Stimulated activated CD8-positive, alpha-beta memory T cell treated with anti-CD3 and anti-CD28 coated beads, Interleukin-15, amount 100 ng/mL, for 48 hours (primary cell): ENCODE data around the gene MYBPC2.

Experiments used
- DNase-seq, 2 donors: peaks; one replicate each; pipeline ENCODE4 v3.0.0-alpha.2; 2020; ENCODE audit warnings: low read depth in 2 of 2

MYBPC2 gene

DNA sequence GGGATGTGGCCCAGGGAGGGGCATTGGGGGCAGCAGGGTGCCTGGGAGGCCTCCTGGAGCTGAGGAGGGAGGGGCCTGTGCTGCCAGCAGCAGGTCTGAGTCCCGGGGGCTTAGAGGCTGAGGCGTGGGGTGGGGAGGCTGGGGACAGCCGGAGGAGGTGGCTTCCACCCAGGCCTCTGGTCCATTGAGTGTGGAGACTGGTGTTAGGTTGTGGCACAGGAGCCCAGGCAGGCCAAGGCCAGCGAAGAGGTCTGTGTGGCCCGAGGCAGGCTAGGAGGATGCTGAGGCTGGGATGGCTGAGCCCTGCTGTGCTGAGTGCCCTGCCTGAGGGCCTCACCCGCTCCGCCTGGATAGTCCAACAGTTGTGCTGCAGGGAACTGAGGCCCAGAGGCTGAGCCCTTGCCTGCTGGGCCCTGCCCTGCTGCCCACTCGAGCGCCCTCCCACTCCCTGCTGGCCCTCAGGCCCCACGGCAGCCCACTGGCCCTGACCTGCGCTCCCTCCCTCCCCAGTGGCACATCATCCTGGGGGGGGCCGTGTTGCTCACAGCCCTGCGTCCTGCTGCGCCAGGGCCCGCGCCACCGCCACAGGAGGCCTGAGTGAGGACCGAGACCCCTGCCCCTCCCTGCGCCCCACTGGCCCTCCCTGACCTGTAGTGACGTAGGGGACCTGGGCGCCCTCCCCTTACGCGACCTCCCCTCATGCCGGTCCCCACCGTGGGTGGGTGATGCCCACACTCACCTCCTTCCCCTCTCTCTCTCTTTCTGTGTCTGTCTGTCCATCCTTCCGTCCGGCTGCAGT, 48.9 kb downstream of the MYBPC2 start:
- no peak for DNase-seq

DNA sequence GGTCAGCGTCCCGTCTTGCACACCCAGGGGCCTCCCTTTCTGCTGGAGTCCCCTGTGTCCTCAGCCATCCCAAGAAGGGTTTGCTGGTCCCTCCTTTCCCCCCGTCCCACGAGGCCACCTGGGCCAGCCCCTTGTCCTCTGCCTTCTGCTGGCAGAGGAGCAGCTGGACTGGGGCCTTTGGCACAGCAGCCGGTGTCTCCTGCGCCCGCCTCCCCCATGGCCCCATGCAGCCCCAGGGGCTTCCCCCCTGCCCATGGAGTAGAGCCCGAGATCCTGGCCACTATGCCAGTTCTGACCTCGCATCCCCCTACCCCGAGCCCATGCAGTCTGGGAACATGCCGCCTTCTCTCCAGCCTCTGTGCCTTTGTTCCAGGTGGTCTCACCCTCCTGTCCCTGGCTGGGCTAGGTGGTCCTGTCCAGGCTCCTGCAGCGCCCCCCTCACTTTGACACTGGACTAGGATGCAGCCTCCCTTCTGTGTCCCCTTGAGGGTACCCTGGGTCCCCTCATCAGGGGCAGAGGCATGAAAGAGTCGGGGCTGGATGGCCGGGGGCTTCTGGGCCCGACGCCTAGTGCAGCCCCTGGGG, 49.7 kb downstream of the MYBPC2 start:
- DNase-seq, result no peak

GRCh38 chr19:50482916-50483315, 50.2 kb downstream of the MYBPC2 start:
- no peak for DNase-seq

GRCh38 chr19:50485284-50485955, 52.7 kb downstream of the MYBPC2 start:
- DNase-seq, result no peak

- peak in 1 of 2 donors; percentile 58 for DNase-seq
Measured at GRCh38 chr19:50486823-50487515, 54.3 kb downstream of the MYBPC2 start.

GRCh38 chr19:50488389-50489194, 55.9 kb downstream of the MYBPC2 start:
- no peak for DNase-seq

GRCh38 chr19:50489461-50490011, 56.8 kb downstream of the MYBPC2 start:
- DNase-seq, result no peak

DNA sequence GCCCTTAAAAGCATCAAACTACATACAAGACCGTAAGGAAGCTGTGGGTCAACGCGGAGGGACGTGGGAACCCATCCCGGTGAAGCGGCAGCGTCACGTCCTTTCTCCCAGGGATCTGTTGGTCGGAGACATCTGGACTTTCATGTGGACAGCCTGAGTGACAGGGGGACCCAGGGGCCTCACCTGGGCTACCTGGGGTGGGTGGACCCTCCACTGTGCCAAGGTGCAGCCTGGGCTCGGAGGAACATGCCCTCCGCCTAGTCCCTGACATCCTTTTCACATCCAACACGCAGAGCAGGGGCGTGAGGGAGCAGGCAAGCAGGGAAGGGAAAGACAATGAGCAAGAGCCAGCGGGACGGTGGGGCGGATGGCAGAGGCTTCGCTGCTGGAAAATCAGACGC, 57.7 kb downstream of the MYBPC2 start:
- DNase-seq, result no peak

DNA sequence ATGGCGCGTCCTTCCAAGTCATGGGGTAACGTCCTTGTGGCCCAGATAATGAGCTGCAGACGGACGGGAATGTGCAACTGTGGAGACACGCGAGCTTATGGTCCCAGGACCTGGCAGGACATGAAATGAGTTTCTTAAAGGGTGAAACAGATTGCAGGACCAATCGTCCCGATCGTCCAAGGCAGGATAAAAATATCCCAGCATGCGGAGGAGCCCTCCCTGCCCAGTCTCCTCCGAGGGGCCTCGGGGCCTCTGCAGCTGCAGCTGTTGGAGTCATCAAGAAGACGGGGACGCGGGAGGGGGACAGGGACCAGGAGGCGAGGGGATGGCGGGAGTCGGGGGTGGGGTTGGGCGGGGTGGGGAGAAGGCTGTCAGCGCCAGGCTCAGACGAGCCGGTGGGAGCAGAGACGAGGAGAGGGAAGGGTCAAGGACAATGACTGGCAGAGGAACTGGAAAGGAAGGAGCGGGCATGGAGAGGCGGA, 58.3 kb downstream of the MYBPC2 start:
- DNase-seq, result no peak

DNA sequence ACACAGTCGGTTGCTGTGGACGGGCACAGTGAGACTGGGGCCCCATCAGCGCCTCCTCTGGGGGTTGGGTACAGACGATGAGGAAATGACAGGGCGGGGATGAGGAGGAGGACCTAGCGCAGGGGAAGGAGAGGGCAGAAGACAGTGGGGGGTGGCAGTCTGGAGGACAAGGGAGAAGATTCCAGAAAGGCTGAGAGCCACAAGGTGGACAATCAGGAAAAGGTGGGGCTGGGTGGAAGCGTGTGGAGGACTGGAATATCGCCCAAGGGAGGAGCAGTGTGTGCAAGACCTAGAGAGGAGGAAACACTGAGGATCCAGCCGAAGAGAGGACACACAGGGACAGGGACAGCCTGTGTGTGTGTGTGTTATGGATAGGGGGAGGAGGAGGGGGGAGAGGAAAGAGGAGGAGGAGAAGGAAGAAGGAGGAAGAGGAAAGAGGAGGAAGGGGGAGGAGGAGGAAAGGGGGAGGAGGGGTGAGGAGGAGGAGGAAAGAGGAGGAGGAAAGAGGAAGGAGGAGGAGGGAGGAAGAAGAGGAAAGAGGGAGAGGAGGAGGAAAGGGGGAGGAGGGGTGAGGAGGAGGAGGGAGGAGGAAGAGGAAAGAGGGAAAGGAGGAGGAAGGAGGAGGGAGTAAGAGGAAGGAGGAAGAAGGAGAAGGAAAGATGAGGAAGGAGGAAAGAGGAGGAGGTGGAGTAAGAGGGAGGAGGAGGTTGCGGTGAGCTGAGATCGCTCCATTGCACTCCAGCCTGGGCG, 59.8 kb downstream of the MYBPC2 start:
- DNase-seq, result peak in 1 of 2 donors; percentile 15

DNA sequence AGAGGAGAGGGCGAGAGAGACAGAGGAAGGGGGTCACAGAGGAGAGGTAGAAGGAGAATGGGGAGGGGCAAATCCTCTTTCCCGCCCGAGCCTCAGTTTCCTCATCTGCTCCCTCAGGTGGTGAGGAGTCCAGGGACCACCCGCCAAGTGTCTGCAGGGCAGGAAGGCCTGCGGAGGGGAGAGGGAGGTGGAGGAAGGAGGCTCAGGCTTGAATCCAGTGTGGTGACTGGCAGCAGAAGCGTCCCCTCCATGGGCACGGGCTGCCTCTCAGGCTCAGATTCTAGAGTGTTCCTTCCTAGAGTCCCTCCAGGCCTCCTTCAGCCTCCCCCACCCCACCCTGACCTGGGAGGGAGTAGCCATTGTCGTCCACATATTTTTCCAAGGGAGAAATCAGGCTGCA, 60.5 kb downstream of the MYBPC2 start:
- no peak for DNase-seq

DNA sequence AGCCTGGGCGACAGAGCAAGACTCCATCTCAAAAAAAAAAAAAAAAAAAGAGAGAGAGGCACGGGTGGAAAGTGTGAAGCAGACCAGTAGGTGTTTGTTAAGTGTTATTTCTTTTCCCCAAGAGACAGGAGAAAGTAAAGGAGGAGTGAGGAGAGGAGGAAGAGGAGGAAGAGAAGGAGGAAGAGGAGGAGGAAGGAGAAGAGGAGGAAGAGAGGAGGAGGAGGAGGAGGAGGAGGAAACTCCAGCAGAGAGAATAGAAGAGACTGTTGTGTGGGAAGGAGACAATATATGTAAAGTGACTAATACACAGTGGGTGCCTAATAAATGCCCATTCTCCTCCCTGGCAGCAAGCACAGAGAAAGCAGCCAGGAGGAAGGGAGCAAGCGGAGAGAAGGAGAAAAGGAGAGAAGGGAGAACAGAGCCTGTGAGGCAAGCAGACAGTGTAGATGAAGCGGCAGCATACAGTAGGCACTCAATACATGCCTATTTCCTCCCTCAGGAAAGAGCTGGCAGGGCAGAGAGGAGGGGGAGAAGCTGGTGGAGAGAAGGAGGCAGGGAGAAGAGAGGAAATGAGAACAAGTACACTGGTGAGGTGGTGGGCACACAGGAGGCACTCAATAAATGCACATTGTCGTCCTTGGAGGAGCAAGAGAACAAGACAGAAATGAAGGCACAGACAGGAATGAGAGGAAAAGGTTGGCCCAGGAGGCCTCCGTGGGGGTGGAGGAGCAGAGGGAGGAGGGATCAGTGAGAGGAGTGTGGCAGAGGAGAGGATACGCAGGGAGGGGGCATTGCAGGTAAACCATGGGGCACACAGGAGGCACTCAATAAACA, 61.7 kb downstream of the MYBPC2 start:
- DNase-seq, result no peak

DNA sequence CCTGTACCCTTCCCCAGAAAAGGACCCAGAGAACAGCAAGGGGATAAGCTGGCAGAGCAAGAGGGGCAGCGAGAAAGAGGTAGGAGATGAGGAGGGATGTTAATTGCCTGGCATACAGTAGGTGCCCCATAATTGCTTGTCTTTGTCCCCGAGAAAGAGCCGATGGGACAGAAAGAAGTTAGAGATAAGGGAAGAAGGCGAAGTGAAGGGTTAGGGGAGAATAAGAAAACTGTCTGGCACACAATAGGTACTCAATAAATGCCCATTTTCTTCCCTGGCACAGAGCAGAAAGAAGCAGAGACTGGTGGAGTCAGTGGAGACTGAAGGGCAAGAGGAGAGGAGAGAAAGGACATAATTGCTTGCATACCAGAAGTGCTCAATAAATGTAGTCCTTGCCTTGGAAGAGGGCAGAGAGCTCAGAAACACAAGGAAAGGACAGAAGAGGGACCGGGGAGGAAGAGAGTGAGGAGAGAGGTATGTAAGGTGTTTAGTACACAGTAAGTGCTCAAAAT, 62.4 kb downstream of the MYBPC2 start:
- no peak for DNase-seq

GRCh38 chr19:50496189-50497021, 63.7 kb downstream of the MYBPC2 start:
- DNase-seq, result no peak

- no peak for DNase-seq
Measured at GRCh38 chr19:50497022-50497405, 64.3 kb downstream of the MYBPC2 start.

GRCh38 chr19:50498219-50499056, 65.7 kb downstream of the MYBPC2 start:
- DNase-seq, result no peak

DNA sequence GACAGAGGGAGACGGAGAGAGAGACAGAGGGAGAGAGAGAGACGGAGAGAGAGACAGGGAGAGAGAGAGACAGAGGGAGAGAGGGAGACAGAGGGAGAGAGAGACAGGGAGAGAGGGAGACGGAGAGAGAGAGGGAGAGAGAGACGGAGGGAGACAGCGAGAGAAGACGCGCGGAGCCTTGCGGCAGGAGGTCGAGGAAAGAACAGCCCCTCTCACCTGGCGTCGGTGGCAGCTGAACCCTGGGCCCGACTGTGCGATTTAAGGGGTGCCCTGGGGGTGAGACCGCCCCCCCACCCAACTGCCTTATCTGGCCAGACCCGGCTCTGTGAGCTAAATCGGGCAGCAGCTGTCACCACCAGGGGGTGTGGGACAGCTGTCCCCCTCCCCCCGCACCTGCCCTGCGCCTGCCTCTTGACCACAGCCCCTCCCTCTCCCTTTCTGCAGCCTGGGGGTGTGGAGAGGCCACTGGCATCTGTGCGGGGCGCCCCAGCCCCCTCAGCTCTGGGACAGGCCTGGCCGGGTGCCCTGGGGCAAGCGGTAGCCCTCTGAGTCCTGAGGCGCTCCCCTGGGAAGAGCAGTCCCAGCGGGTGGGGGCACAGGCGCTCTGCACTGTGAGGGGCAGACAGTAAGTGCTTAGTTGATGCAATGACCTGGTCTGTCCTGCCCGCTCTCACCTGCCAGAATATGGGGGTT, 67.5 kb downstream of the MYBPC2 start:
- no peak for DNase-seq
